IPS-20b (cell line): ENCODE data around the gene SNTN.

Experiments used
- H3K27ac ChIP-seq: one replicate; pipeline ENCODE4 v1.5.1; 2013; ENCODE audit warnings: low read length
- H3K27me3 ChIP-seq: 2 replicates; pipeline ENCODE4 v1.6.1; 2013; ENCODE audit warnings: mild to moderate bottlenecking, low read length, inconsistent platforms; ENCODE audit not compliant: insufficient read depth
- H3K36me3 ChIP-seq: 2 replicates; pipeline ENCODE4 v1.6.1; 2013; ENCODE audit warnings: low read depth, mild to moderate bottlenecking, inconsistent platforms, low read length, moderate library complexity; ENCODE audit not compliant: insufficient read depth
- H3K4me1 ChIP-seq: 2 replicates; pipeline ENCODE4 v1.6.1; 2013; ENCODE audit warnings: mild to moderate bottlenecking, control low read depth, inconsistent platforms, low read length, moderate library complexity; ENCODE audit not compliant: insufficient read depth
- H3K4me3 ChIP-seq: 2 replicates; pipeline ENCODE4 v1.5.1; 2013; ENCODE audit warnings: mild to moderate bottlenecking, low read length, inconsistent platforms
- H3K9ac ChIP-seq: 2 replicates; pipeline ENCODE4 v1.6.1; 2013; ENCODE audit warnings: low read depth, mild to moderate bottlenecking, inconsistent platforms, low read length, moderate library complexity
- H3K9me3 ChIP-seq: 2 replicates; pipeline ENCODE4 v1.6.1; 2013; ENCODE audit warnings: mild to moderate bottlenecking, low read depth, low read length, inconsistent platforms; ENCODE audit not compliant: insufficient read depth

Gene SNTN

DNA sequence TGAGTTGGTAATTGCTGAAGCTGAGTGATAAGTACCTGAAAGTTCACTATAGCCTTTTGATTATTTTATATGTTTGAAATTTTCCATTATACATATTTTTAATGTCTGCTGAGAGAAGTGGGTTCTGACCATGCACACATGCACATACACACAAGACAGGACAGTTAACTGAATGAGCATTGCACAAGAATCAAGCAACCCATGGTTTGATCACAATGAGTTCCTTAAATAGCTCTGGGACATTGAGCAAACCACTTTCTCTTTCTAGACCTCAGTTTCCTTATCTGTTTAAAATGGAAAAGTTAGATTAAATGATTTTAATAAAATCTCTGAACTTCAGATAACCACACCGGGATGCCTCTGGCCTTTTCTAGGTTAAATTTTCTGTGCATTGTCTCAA lies 26.7 kb downstream of the SNTN start:
- Histone ChIP-seq H3K27ac (no peak overlapping the region), H3K4me1 (no peaks in the 10 kb centered on the region), H3K9me3 (no peaks in the 10 kb centered on the region), H3K4me3 (no peak overlapping the region), H3K9ac (no peak overlapping the region), H3K27me3 (no peaks in the 10 kb centered on the region), H3K36me3 (no peaks in the 10 kb centered on the region)

GRCh38 chr3:63684081-63684480 lies 31.6 kb downstream of the SNTN start:
- no peaks in the 10 kb centered on the region for H3K27me3 ChIP-seq

GRCh38 chr3:63685340-63685739 lies 32.9 kb downstream of the SNTN start:
- Histone ChIP-seq H3K9ac (no peak overlapping the region), H3K4me1 (no peaks in the 10 kb centered on the region), H3K27me3 (no peaks in the 10 kb centered on the region), H3K27ac (no peak overlapping the region), H3K9me3 (no peaks in the 10 kb centered on the region), H3K36me3 (no peaks in the 10 kb centered on the region), H3K4me3 (no peak overlapping the region)

More at GRCh38 chr3:63684081-63684480, 31.6 kb downstream of the SNTN start:
- H3K4me3 ChIP-seq: no peak overlapping the region
- H3K27ac ChIP-seq: no peak overlapping the region
- H3K36me3 ChIP-seq: no peaks in the 10 kb centered on the region
- H3K9ac ChIP-seq: no peak overlapping the region
- H3K4me1 ChIP-seq: no peaks in the 10 kb centered on the region
- H3K9me3 ChIP-seq: no peaks in the 10 kb centered on the region

- Histone ChIP-seq H3K36me3 (no peaks in the 10 kb centered on the region), H3K27ac (no peak overlapping the region), H3K9me3 (peaks cover 10% of the 10 kb centered on the region; the same call in 1 of the 2 replicates), H3K27me3 (no peaks in the 10 kb centered on the region), H3K9ac (no peak overlapping the region), H3K4me1 (no peaks in the 10 kb centered on the region), H3K4me3 (no peak overlapping the region)
Observed at GRCh38 chr3:63687278-63688225, 35.1 kb downstream of the SNTN start.

DNA sequence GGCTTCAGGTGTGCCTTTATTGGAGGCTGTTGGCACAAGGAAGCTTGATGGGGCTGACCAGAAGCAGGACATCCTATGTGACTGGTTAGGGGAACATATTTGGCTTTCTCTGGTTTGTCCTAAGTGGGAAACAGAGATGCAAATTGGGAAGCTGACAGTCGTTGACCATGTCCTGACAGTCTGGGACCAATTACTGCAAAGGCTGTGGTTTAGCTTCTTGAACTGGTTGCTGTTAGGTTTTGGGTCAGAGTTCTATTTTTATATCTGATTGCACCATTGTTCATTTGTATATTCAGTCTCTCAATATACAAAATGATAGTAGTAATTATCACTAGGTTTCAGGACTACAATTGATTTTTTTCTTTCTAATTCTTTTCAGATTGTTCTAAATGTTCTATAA lies 36.8 kb downstream of the SNTN start:
- Histone ChIP-seq H3K4me1 (no peaks in the 10 kb centered on the region), H3K27ac (no peak overlapping the region), H3K36me3 (no peaks in the 10 kb centered on the region), H3K4me3 (no peak overlapping the region), H3K9me3 (peaks cover 25% of the 10 kb centered on the region), H3K9ac (no peak overlapping the region), H3K27me3 (no peaks in the 10 kb centered on the region)

GRCh38 chr3:63693351-63693750 lies 40.9 kb downstream of the SNTN start:
- H3K4me1 ChIP-seq: no peaks in the 10 kb centered on the region
- no peak overlapping the region for H3K27ac ChIP-seq
- H3K27me3 ChIP-seq: no peaks in the 10 kb centered on the region
- no peaks in the 10 kb centered on the region for H3K36me3 ChIP-seq
- peaks cover 25% of the 10 kb centered on the region for H3K9me3 ChIP-seq
- H3K9ac ChIP-seq: no peak overlapping the region
- no peak overlapping the region for H3K4me3 ChIP-seq

GRCh38 chr3:63705092-63705645 lies 52.7 kb downstream of the SNTN start:
- Histone ChIP-seq H3K9me3 (no peaks in the 10 kb centered on the region), H3K27ac (no peak overlapping the region), H3K4me3 (no peak overlapping the region), H3K27me3 (no peaks in the 10 kb centered on the region), H3K4me1 (no peaks in the 10 kb centered on the region), H3K36me3 (no peaks in the 10 kb centered on the region), H3K9ac (no peak overlapping the region)

- H3K27me3 ChIP-seq: no peaks in the 10 kb centered on the region
- H3K4me1 ChIP-seq: no peaks in the 10 kb centered on the region
- H3K27ac ChIP-seq: no peak overlapping the region
- no peaks in the 10 kb centered on the region for H3K9me3 ChIP-seq
- H3K9ac ChIP-seq: no peak overlapping the region
- H3K4me3 ChIP-seq: no peak overlapping the region
- H3K36me3 ChIP-seq: no peaks in the 10 kb centered on the region
Observed at GRCh38 chr3:63706321-63707085, 54.0 kb downstream of the SNTN start.

DNA sequence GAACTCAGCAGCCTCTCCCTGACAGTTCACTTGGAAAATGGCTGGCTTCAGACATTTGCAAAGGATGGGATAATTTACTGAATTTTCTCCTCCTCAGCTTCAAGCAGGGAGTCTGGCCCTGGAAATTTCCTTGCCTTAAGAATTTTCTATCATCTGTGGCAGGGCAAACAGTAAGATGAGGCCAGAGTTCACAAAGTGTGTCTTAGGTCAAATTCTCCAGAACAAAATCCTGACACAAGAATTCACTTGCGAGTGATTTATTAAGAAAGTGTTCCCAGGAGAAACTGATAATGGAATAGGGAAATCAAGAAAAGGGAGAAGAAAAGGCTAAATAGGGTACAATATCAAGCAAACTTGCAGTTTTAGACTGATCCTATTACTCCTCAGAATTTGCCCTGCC lies 55.3 kb downstream of the SNTN start:
- Histone ChIP-seq H3K36me3 (no peaks in the 10 kb centered on the region), H3K4me3 (no peak overlapping the region), H3K9ac (no peak overlapping the region), H3K27me3 (no peaks in the 10 kb centered on the region), H3K4me1 (no peaks in the 10 kb centered on the region), H3K9me3 (no peaks in the 10 kb centered on the region), H3K27ac (no peak overlapping the region)

- Histone ChIP-seq H3K4me1 (no peaks in the 10 kb centered on the region), H3K36me3 (no peaks in the 10 kb centered on the region), H3K27me3 (no peaks in the 10 kb centered on the region), H3K9ac (no peak overlapping the region), H3K9me3 (no peaks in the 10 kb centered on the region), H3K4me3 (no peak overlapping the region), H3K27ac (no peak overlapping the region)
Observed at GRCh38 chr3:63709576-63709975, 57.1 kb downstream of the SNTN start.
